Neuronal stem cell (in vitro differentiated cells): Measurements from ENCODE around the gene POU2AF3.

Source experiments
- DNase-seq: peaks from one replicate; pipeline ENCODE4 v3.0.0-alpha.2; 2013; ENCODE audit warnings: low spot score
- H2AFZ ChIP-seq: one replicate; pipeline ENCODE4 v1.6.1; 2013; ENCODE audit warnings: mild to moderate bottlenecking, low read length, inconsistent platforms
- H2AK5ac ChIP-seq: 2 replicates; pipeline ENCODE4 v1.6.1; 2013; ENCODE audit warnings: low read depth, mild to moderate bottlenecking, inconsistent platforms, low read length, moderate library complexity, mixed read lengths
- H2BK120ac ChIP-seq: 2 replicates; pipeline ENCODE4 v1.6.1; 2013; ENCODE audit warnings: low read depth, mild to moderate bottlenecking, inconsistent platforms, low read length, moderate library complexity, mixed read lengths
- H2BK12ac ChIP-seq: one replicate; pipeline ENCODE4 v1.6.1; 2013; ENCODE audit warnings: low read length, inconsistent platforms
- H2BK15ac ChIP-seq: 2 replicates; pipeline ENCODE4 v1.6.1; 2013; ENCODE audit warnings: mild to moderate bottlenecking, low read length, inconsistent platforms, mixed read lengths
- H2BK5ac ChIP-seq: one replicate; pipeline ENCODE4 v1.6.1; 2013; ENCODE audit warnings: inconsistent platforms, mild to moderate bottlenecking, low read length, moderate library complexity
- H3K14ac ChIP-seq: one replicate; pipeline ENCODE4 v1.6.1; 2013; ENCODE audit warnings: low read length, inconsistent platforms
- H3K18ac ChIP-seq: 2 replicates; pipeline ENCODE4 v1.6.1; 2013; ENCODE audit warnings: low read length, inconsistent platforms
- H3K23ac ChIP-seq: 2 replicates; pipeline ENCODE4 v1.6.1; 2013; ENCODE audit warnings: low read depth, mild to moderate bottlenecking, mixed read lengths, low read length, inconsistent platforms; ENCODE audit not compliant: poor library complexity
- H3K27ac ChIP-seq: replicated peaks from 3 replicates; pipeline ENCODE4 v1.5.1; 2013; ENCODE audit warnings: low read length, inconsistent platforms
- H3K27me3 ChIP-seq, 3 experiments: 2 replicates each; pipeline ENCODE4 v1.6.1; 2013; ENCODE audit warnings: low read length in 3 of 3, mild to moderate bottlenecking in 2 of 3, inconsistent platforms in 1 of 3, low read depth in 1 of 3, mixed read lengths in 1 of 3, moderate library complexity in 1 of 3; ENCODE audit not compliant: control insufficient read depth in 3 of 3, insufficient read depth in 3 of 3
- H3K36me3 ChIP-seq, 2 donors: replicated peaks in 1 of 2; 2 replicates each; pipeline ENCODE4 v1.6.1; 2013; ENCODE audit warnings: low read length in 2 of 2; ENCODE audit not compliant: control insufficient read depth in 2 of 2, insufficient read depth in 2 of 2
- H3K4ac ChIP-seq: 2 replicates; pipeline ENCODE4 v1.6.1; 2013; ENCODE audit warnings: inconsistent platforms, mild to moderate bottlenecking, low read length, moderate library complexity
- H3K4me1 ChIP-seq, 2 donors: 1 replicate in 1 of 2; 2 replicates in 1 of 2; pipeline ENCODE4 v1.6.1; 2013; ENCODE audit warnings: low read length in 2 of 2, low read depth in 1 of 2; ENCODE audit not compliant: control insufficient read depth in 2 of 2, insufficient read depth in 1 of 2
- H3K4me2 ChIP-seq: one replicate; pipeline ENCODE4 v1.6.1; 2013; ENCODE audit warnings: mild to moderate bottlenecking, low read length, inconsistent platforms; ENCODE audit not compliant: insufficient read depth, poor library complexity, severe bottlenecking
- H3K4me3 ChIP-seq, 2 donors: 2 replicates each; pipeline ENCODE4 v1.5.1; 2013; ENCODE audit warnings: low read length in 2 of 2, mild to moderate bottlenecking in 2 of 2, inconsistent platforms in 1 of 2, moderate library complexity in 1 of 2
- H3K79me1 ChIP-seq: one replicate; pipeline ENCODE4 v1.6.1; 2013; ENCODE audit warnings: low read depth, mild to moderate bottlenecking, inconsistent platforms, low read length, moderate library complexity
- H3K9ac ChIP-seq: one replicate; pipeline ENCODE4 v1.6.1; 2013; ENCODE audit warnings: mild to moderate bottlenecking, low read depth, low read length, inconsistent platforms; ENCODE audit not compliant: poor library complexity
- H3K9me3 ChIP-seq, 2 donors: replicated peaks in 1 of 2; 2 replicates each; pipeline versions ENCODE3 to v1.6.1; 2013; ENCODE audit warnings: low read length in 2 of 2, mild to moderate bottlenecking in 2 of 2, inconsistent platforms in 1 of 2, low read depth in 1 of 2, mixed read lengths in 1 of 2, moderate library complexity in 1 of 2; ENCODE audit not compliant: control insufficient read depth in 2 of 2, insufficient read depth in 1 of 2
- H4K8ac ChIP-seq: one replicate; pipeline ENCODE4 v1.6.1; 2013; ENCODE audit warnings: low read depth, mild to moderate bottlenecking, inconsistent platforms, low read length, moderate library complexity
- H4K91ac ChIP-seq: one replicate; pipeline ENCODE4 v1.6.1; 2013; ENCODE audit warnings: low read length, low read depth, mild to moderate bottlenecking, inconsistent platforms; ENCODE audit not compliant: poor library complexity
- WGBS, 2 donors: extraction: QIAGEN DNeasy Blood & Tissue Kit; methylation state at CpG; one replicate each; pipeline ENCODE4 v1.1.7; 2013; ENCODE audit warnings: missing lambda C conversion rate in 2 of 2, mixed read lengths in 1 of 2; ENCODE audit not compliant: insufficient read length in 2 of 2, insufficient replicate concordance in 1 of 2; ENCODE audit errors: extremely low coverage in 2 of 2; 5-methylcytosine and 5-hydroxymethylcytosine counted together

The POU2AF3 gene

DNA sequence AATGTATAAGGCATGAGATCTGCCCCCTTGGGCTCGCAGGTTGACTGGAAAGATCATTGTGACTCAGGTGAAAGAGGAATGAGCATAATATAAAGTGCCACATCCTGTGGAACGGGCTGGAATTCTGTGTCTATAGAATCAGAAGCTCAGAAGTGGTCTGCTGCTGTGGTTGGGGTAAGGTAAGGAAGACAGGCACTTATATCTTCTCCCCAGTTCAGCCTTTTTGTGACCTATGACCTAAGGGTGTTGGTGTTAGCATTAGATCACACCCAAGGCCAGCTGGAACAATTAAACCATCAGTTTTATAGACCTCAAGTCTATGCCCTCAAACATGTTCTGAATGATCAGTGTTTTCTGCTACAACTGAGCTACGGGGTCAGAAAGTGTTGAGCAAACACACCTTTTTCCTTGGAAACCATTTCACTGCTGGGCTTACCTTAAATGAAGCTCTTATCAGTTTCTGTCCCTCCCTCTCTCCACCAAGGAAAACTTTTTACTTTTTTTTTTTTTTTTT lies 15.7 kb upstream of the POU2AF3 start:
- Histone ChIP-seq H3K9me3 (peaks cover 0 to 2% of the 10 kb centered on the region in 2 donors), H2BK12ac (no peak overlapping the region), H3K14ac (no peak overlapping the region), H2BK5ac (no peak overlapping the region), H2BK120ac (no peak overlapping the region), H3K36me3 (no peaks in the 10 kb centered on the region), H3K4ac (no peak overlapping the region), H3K9ac (no peak overlapping the region), H3K4me1 (peaks cover 0 to 5% of the 10 kb centered on the region in 2 donors), H3K18ac (no peak overlapping the region), H4K91ac (no peak overlapping the region), H2BK15ac (no peak overlapping the region), H3K27ac (no peak overlapping the region), H2AK5ac (no peak overlapping the region), H3K79me1 (no peaks in the 10 kb centered on the region), H4K8ac (no peak overlapping the region), H3K23ac (no peak overlapping the region), H2AFZ (no peak overlapping the region), H3K4me3 (no peak overlapping the region), H3K4me2 (no peak overlapping the region), H3K27me3 (peaks cover 0 to 4% (median 0%) of the 10 kb centered on the region in 3 experiments)
- no CpG with 5 or more reads among the region's 3 CpGs for WGBS, 2 donors
- no peak for DNase-seq

DNA sequence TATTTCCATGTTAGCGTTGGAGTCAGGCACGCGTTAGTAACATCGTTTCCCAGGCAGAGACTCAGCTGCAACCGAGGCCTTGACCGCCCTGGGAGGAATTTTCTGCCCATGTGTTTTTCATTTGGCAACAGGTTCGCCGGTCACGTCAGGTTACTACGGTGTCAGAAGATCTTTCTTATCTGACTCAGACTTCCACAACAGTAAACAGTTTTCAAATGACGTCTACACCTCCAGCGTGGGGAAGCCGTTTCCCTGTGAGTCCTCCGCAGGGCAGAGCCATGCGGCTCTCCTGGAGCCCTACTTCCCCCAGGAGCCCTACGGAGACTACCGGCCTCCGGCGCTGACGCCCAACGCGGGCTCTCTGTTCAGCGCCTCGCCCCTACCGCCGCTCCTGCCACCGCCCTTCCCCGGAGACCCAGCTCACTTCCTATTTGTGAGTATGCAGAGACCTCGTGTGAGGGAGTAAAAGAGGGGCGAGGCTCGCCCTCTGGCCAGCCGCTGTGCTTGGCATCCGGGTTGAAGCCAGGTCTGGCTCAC lies 14.3 kb upstream of the POU2AF3 start:
- no CpG with 5 or more reads among the region's 33 CpGs for WGBS, 2 donors
- H3K36me3 ChIP-seq = no peaks in the 10 kb centered on the region
- peak overlapping the region; percentile 13 for H3K9ac ChIP-seq
- no peak overlapping the region for H3K4ac ChIP-seq
- no peak overlapping the region for H4K91ac ChIP-seq
- H3K4me3 ChIP-seq = no peak overlapping the region
- no peak overlapping the region for H2AFZ ChIP-seq
- H3K4me2 ChIP-seq = no peak overlapping the region
- no peaks in the 10 kb centered on the region for H3K79me1 ChIP-seq
- H2BK15ac ChIP-seq = no peak overlapping the region
- no peak overlapping the region for H3K14ac ChIP-seq
- peak overlapping the region; percentile 10 for H3K23ac ChIP-seq
- peak overlapping the region; percentile 7 for H2BK5ac ChIP-seq
- peaks cover 0 to 5% of the 10 kb centered on the region in 2 donors for H3K4me1 ChIP-seq
- H3K9me3 ChIP-seq = peaks cover 0 to 2% of the 10 kb centered on the region in 2 donors
- no peak overlapping the region for H2BK120ac ChIP-seq
- DNase-seq = no peak
- no peak overlapping the region for H3K27ac ChIP-seq
- H3K27me3 ChIP-seq = peaks cover 0 to 4% (median 0%) of the 10 kb centered on the region in 3 experiments
- H2AK5ac ChIP-seq = peak overlapping the region; percentile 50
- H4K8ac ChIP-seq = no peak overlapping the region
- H2BK12ac ChIP-seq = no peak overlapping the region
- H3K18ac ChIP-seq = no peak overlapping the region

DNA sequence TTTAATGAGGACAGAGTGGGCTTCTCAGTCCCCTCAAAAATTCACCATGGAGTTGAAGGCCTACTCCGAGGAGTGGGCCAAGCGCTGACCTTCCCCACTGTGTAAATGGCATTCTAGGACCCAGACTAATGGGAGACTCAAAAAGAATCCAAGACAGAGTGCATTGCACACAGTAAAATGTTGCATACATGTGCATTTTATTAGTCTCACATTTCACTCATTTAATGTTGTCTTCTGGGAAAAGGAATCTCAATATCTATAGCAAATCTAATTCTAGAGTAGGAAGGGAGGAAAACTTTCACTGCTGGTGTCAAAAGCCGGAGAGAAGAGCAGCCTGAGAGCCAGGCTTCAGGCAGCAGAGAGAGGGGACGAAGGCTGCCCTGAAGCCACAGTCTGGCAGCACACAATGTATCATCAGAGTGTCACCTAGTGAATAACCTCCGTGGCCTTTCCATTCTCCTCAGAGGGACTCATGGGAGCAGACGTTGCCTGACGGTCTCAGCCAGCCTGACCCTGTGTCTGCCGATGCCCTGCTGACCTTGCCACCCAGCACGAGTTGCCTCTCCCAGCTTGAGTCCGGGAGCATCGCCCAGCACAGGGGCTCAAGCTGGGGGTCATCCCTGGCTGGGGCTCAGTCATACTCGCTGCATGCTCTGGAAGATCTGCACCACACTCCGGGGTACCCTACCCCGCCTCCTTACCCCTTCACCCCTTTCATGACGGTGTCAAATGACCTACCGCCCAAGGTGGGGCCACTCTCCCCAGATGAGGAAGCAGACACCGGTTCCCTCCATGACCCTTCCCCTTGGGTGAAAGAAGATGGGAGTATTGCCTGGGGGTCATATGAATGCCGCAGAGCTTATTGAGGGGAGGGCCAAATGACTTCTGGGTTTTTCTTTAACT lies 12.9 kb upstream of the POU2AF3 start:
- H3K79me1 ChIP-seq = no peaks in the 10 kb centered on the region
- WGBS, 2 donors = no CpG with 5 or more reads among the region's 18 CpGs
- no peak for DNase-seq
- peak overlapping the region; percentile 60 for H2AK5ac ChIP-seq
- peaks cover 0 to 5% of the 10 kb centered on the region in 2 donors for H3K4me1 ChIP-seq
- no peak overlapping the region for H4K8ac ChIP-seq
- H3K18ac ChIP-seq = peak overlapping the region; percentile 78
- peaks cover 0 to 2% of the 10 kb centered on the region in 2 donors for H3K9me3 ChIP-seq
- no peak overlapping the region for H2BK5ac ChIP-seq
- H3K27ac ChIP-seq = no peak overlapping the region
- H3K14ac ChIP-seq = no peak overlapping the region
- no peak overlapping the region for H2BK120ac ChIP-seq
- H4K91ac ChIP-seq = no peak overlapping the region
- H3K23ac ChIP-seq = no peak overlapping the region
- no peak overlapping the region for H3K9ac ChIP-seq
- peak overlapping the region in 1 of 2 donors; percentile 20 for H3K4me3 ChIP-seq
- no peak overlapping the region for H2BK15ac ChIP-seq
- H2AFZ ChIP-seq = no peak overlapping the region
- H3K27me3 ChIP-seq = peaks cover 0 to 4% (median 0%) of the 10 kb centered on the region in 3 experiments
- no peak overlapping the region for H2BK12ac ChIP-seq
- H3K36me3 ChIP-seq = no peaks in the 10 kb centered on the region
- no peak overlapping the region for H3K4me2 ChIP-seq
- no peak overlapping the region for H3K4ac ChIP-seq

DNA sequence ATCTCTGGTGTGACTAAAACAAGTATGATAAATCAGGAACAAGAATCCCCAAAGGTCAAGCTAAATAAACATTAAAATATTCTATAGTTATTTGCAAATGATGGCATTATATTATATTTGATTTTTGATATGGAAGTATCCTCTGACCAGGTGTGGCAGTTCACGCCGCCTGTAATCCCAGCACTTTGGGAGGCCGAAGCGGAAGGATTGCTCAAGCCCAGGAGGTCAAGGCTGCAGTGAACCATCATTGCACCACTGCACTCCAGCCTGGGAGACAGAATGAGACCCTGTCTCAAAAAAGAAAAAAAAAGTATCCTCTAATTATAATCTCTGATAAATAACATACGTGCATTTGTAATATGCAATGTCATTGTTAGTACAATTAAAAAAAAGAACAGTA lies 6.6 kb upstream of the POU2AF3 start:
- no peak overlapping the region for H3K23ac ChIP-seq
- no peak overlapping the region for H2BK15ac ChIP-seq
- no peak overlapping the region for H4K8ac ChIP-seq
- no peak overlapping the region for H3K4me2 ChIP-seq
- WGBS, 2 donors = no CpG with 5 or more reads among the region's 5 CpGs
- no peak overlapping the region for H2BK5ac ChIP-seq
- H3K14ac ChIP-seq = no peak overlapping the region
- no peak overlapping the region for H2AK5ac ChIP-seq
- H2BK12ac ChIP-seq = no peak overlapping the region
- H3K4me3 ChIP-seq = no peak overlapping the region
- no peak for DNase-seq
- H3K9me3 ChIP-seq = no peaks in the 10 kb centered on the region
- H3K79me1 ChIP-seq = no peaks in the 10 kb centered on the region
- H3K18ac ChIP-seq = no peak overlapping the region
- peaks cover 0 to 2% (median 0%) of the 10 kb centered on the region in 3 experiments for H3K27me3 ChIP-seq
- no peak overlapping the region for H3K9ac ChIP-seq
- H3K36me3 ChIP-seq = no peaks in the 10 kb centered on the region
- H3K27ac ChIP-seq = no peak overlapping the region
- H3K4me1 ChIP-seq = no peaks in the 10 kb centered on the region
- no peak overlapping the region for H4K91ac ChIP-seq
- no peak overlapping the region for H2AFZ ChIP-seq
- H2BK120ac ChIP-seq = no peak overlapping the region
- no peak overlapping the region for H3K4ac ChIP-seq
